Neural crest cell (in vitro differentiated cells): ENCODE results near the gene CACNA2D3. TPM values are rescaled to one million over a fixed set of nuclear protein-coding genes. Genes with fewer than 3 reads are reported as not detected.

Experiments
- DNase-seq: peaks from one replicate; pipeline ENCODE4 v3.0.0; 2021; ENCODE audit warnings: low read depth, mixed read lengths, low spot score
- H3K27ac Mint-ChIP-seq: one replicate; pipeline ENCODE4 v1.8.0; 2021; ENCODE audit warnings: mild to moderate bottlenecking, mixed read lengths; ENCODE audit not compliant: unreplicated experiment
- H3K27me3 Mint-ChIP-seq: 2 replicates; pipeline ENCODE4 v1.8.0; 2021; ENCODE audit warnings: low read depth, mild to moderate bottlenecking, mixed read lengths
- H3K36me3 Mint-ChIP-seq: 2 replicates; pipeline ENCODE4 v1.8.0; 2021; ENCODE audit warnings: low read depth, mild to moderate bottlenecking, mixed read lengths
- H3K4me1 Mint-ChIP-seq: 2 replicates; pipeline ENCODE4 v1.8.0; 2021; ENCODE audit warnings: mixed read lengths
- H3K4me3 Mint-ChIP-seq: one replicate; pipeline ENCODE4 v1.8.0; 2021; ENCODE audit warnings: mild to moderate bottlenecking, mixed read lengths
- H3K9me3 Mint-ChIP-seq: 2 replicates; pipeline ENCODE4 v1.8.0; 2021; ENCODE audit warnings: mixed read lengths
- CTCF ChIP-seq: fragments of 200-600 bp; sonication (generic); conservative IDR thresholded peaks from 2 replicates; pipeline ENCODE4 v1.5.0; 2021; ENCODE audit warnings: antibody characterized with exemption, mild to moderate bottlenecking
- total RNA-seq: library from RNA; stranded (reverse); gene quantifications from 2 replicates; pipeline ENCODE4 v1.2.1, GENCODE V29; 2021

CACNA2D3 gene
- total RNA-seq, 1 donor from 2014 or later = 0.82 TPM

DNA sequence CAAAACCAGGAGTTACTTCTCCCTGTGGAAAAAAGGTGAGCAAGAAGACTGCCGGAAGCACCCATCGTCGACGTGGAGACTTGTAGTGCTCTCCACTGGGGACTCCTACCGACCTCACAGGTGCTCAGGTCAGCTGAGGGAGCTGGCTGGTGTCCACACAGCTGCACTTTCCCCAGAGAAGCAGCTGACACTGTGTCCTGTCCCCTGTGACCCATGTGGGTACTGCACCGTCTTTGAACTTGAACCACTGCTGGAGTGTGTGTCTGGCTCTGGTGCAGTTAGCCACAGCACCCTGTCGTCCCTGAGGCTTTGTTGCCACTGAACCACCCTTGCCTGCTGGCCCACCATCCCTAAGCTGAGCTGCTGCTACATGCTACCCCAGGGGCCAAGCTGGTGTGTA, 270.8 kb downstream of the CACNA2D3 start:
- Mint-ChIP-seq H3K4me1 (no peaks in the 10 kb centered on the region), H3K36me3 (no peaks in the 10 kb centered on the region), H3K9me3 (peaks cover 2% of the 10 kb centered on the region), H3K27me3 (no peaks in the 10 kb centered on the region), H3K27ac (no peak overlapping the region), H3K4me3 (no peak overlapping the region)
- no peak for DNase-seq
- no peak for TF ChIP-seq CTCF

DNA sequence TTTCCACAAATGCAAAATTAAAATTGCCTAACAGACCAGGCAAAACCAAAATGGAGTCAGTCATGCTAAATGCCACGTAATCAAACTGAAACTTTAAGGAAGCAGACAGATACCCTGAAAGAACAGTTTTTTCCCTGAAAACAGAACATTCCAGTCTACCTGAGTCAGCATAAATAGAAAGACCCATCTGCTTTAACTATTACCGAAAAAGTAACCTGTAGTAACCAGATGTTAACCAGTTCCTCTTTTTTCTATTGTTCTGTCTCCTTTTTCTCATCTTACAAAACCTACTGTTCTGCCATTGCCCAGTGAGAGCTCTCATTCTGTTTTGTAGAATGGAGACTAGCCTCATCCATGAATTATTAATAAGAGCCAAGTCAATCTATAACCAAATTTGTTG, 286.0 kb downstream of the CACNA2D3 start:
- Mint-ChIP-seq H3K36me3 (no peaks in the 10 kb centered on the region), H3K27me3 (no peaks in the 10 kb centered on the region), H3K27ac (no peak overlapping the region), H3K4me1 (peaks cover 3% of the 10 kb centered on the region), H3K9me3 (no peaks in the 10 kb centered on the region), H3K4me3 (no peak overlapping the region)
- no peak for TF ChIP-seq CTCF
- DNase-seq = no peak

GRCh38 chr3:54421943-54422342, 299.6 kb downstream of the CACNA2D3 start:
- Mint-ChIP-seq H3K9me3 (no peaks in the 10 kb centered on the region), H3K27me3 (peaks cover 2% of the 10 kb centered on the region), H3K36me3 (no peaks in the 10 kb centered on the region), H3K4me3 (no peak overlapping the region), H3K27ac (no peak overlapping the region), H3K4me1 (no peaks in the 10 kb centered on the region)
- DNase-seq = no peak
- no peak for TF ChIP-seq CTCF

- Mint-ChIP-seq H3K27ac (no peak overlapping the region), H3K27me3 (peaks cover 2% of the 10 kb centered on the region)
Observed at GRCh38 chr3:54424292-54424691, 301.9 kb downstream of the CACNA2D3 start.

GRCh38 chr3:54426381-54426780, 304.0 kb downstream of the CACNA2D3 start:
- no peaks in the 10 kb centered on the region for H3K36me3 Mint-ChIP-seq
- no peak for DNase-seq
- no peaks in the 10 kb centered on the region for H3K9me3 Mint-ChIP-seq
- H3K4me3 Mint-ChIP-seq = no peak overlapping the region
- H3K27me3 Mint-ChIP-seq = peaks cover 2% of the 10 kb centered on the region
- H3K4me1 Mint-ChIP-seq = peaks cover 9% of the 10 kb centered on the region
- no peak overlapping the region for H3K27ac Mint-ChIP-seq
- no peak for TF ChIP-seq CTCF

More at GRCh38 chr3:54424292-54424691, 301.9 kb downstream of the CACNA2D3 start:
- no peak for TF ChIP-seq CTCF
- no peak overlapping the region for H3K4me3 Mint-ChIP-seq
- H3K36me3 Mint-ChIP-seq = no peaks in the 10 kb centered on the region
- no peak for DNase-seq
- H3K9me3 Mint-ChIP-seq = no peaks in the 10 kb centered on the region
- H3K4me1 Mint-ChIP-seq = peaks cover 9% of the 10 kb centered on the region

DNA sequence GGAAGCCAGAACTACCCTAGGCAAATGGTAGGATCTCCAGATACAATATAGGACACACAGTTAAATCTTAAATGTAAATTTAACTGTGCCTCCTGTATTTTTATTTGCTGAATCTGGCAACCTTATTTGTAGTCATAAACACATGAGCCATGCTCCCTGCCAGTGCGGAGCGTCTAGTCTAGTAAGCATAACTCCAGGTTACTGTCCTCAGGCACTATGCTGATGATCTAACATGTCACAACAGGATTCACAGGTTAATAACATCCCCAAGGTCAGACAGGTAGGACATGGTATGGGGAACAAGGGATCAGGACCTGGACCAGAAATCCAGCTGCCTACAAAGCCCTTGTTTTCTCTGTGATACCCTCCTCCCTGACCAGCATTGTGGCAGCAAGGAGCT, 305.1 kb downstream of the CACNA2D3 start:
- no peak for DNase-seq
- H3K4me3 Mint-ChIP-seq = no peak overlapping the region
- TF ChIP-seq CTCF = no peak
- H3K9me3 Mint-ChIP-seq = no peaks in the 10 kb centered on the region
- H3K36me3 Mint-ChIP-seq = no peaks in the 10 kb centered on the region
- peaks cover 2% of the 10 kb centered on the region for H3K27me3 Mint-ChIP-seq
- no peak overlapping the region for H3K27ac Mint-ChIP-seq
- peaks cover 9% of the 10 kb centered on the region for H3K4me1 Mint-ChIP-seq
